ENCODE data around the gene CCL11. TPM values are rescaled to one million over a fixed set of nuclear protein-coding genes. Genes with fewer than 3 reads are reported as not detected.

The CCL11 gene
- total RNA-seq, 2 experiments from 2014 or later, result not detected

GRCh38 chr17:34283571-34283970, 2.0 kb upstream of the CCL11 start:
- Mint-ChIP-seq H3K9me3 (no peaks in the 10 kb centered on the region), H3K36me3 (no peaks in the 10 kb centered on the region), H3K4me1 (no peaks in the 10 kb centered on the region), H3K27me3 (peaks cover 35% of the 10 kb centered on the region), H3K27ac (no peak overlapping the region), H3K4me3 (no peak overlapping the region)
- DNase-seq, result no peak

DNA sequence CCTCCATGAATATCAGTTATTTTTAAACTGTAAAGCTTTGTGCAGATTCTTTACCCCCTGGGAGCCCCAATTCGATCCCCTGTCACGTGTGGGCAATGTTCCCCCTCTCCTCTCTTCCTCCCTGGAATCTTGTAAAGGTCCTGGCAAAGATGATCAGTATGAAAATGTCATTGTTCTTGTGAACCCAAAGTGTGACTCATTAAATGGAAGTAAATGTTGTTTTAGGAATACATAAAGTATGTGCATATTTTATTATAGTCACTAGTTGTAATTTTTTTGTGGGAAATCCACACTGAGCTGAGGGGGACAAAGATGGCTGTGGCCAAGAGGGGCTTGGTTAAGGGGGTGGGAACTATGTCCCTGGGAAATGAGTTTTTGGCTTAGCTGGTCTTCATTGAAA, 2.3 kb downstream of the CCL11 start:
- Mint-ChIP-seq H3K4me1 (no peaks in the 10 kb centered on the region), H3K36me3 (no peaks in the 10 kb centered on the region), H3K9me3 (no peaks in the 10 kb centered on the region), H3K27ac (no peak overlapping the region), H3K27me3 (peaks cover 8% of the 10 kb centered on the region), H3K4me3 (no peak overlapping the region)
- DNase-seq, result no peak

DNA sequence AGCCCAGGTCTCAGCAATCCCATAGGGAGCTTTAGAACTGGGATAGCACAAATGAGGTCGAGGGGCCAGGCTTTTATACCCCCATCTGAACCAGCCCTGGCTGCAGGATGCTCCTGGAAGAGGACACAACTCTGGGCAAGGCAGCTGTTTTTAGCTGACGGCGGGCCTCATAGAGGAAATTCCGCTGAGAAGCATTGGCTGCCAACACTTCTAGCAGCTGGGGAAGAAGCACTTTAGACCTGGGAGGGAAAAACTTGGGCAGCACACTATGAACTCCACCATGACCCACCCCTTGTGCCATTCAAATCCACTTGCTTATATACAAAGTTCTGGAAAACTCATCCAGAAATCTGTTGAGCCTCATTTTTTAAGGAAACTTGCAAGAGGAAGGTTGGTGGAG, 5.0 kb downstream of the CCL11 start:
- Mint-ChIP-seq H3K27ac (no peak overlapping the region), H3K27me3 (peaks cover 5% of the 10 kb centered on the region), H3K36me3 (no peaks in the 10 kb centered on the region), H3K9me3 (no peaks in the 10 kb centered on the region), H3K4me1 (no peaks in the 10 kb centered on the region), H3K4me3 (no peak overlapping the region)
- DNase-seq, result no peak

DNA sequence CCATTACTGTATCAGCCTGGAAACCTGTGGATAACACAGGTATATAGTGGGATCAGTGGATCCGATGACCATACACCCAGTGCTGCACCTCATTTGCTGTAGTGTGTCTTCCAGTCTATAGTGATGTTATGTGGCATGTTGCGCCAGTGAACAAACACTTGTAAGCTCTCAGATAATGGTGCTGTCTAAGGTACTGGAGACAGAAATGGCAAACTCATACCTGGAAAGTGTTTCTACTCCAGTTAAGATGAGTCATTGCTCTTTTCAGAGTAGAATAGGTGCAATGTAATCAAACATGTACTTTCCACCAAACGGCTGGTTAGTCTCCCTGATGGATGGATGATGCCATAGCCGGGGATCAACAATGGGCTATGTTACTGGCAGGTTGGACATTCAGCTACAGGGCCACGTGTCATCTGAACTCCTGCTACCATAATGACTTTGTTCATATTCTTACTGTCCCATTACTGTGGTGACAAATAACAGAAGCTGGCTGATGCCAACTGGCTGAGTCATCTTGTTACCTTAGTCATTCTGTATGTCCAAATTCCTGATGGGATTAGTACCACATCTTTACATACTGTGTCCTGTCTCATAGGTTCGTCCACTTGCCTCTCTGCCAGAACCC, 6.3 kb downstream of the CCL11 start:
- Mint-ChIP-seq H3K27me3 (no peaks in the 10 kb centered on the region), H3K4me1 (no peaks in the 10 kb centered on the region), H3K27ac (no peak overlapping the region), H3K4me3 (no peak overlapping the region), H3K36me3 (no peaks in the 10 kb centered on the region), H3K9me3 (no peaks in the 10 kb centered on the region)
- no peak for DNase-seq

DNA sequence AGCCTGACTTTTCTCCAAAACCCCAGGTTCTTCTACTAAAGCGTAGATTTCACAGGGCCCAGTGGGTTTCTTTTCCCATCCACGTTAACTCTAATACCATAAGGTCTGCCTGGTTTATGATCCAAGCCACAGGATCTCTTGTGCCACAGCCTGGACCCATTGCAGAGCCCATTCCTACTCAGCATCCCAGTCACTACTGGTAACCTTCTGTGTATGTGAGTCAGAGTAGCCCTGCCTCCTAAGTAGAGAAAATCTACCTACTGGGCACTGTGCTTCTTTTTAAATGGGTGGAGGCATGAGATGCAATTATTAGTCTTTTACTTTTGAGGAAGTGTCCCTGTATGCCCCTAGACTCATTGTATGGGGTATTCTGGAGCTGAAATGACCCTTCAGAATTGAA, 13.5 kb downstream of the CCL11 start:
- peaks cover 2% of the 10 kb centered on the region for H3K4me1 Mint-ChIP-seq
- peaks cover 25% of the 10 kb centered on the region for H3K27me3 Mint-ChIP-seq
- no peak overlapping the region for H3K4me3 Mint-ChIP-seq
- no peak overlapping the region for H3K27ac Mint-ChIP-seq
- no peaks in the 10 kb centered on the region for H3K36me3 Mint-ChIP-seq
- no peaks in the 10 kb centered on the region for H3K9me3 Mint-ChIP-seq
- DNase-seq, result no peak

- no peak for DNase-seq
- H3K27me3 Mint-ChIP-seq, result peaks cover 25% of the 10 kb centered on the region
- H3K36me3 Mint-ChIP-seq, result no peaks in the 10 kb centered on the region
- H3K27ac Mint-ChIP-seq, result no peak overlapping the region
- H3K4me3 Mint-ChIP-seq, result no peak overlapping the region
- peaks cover 2% of the 10 kb centered on the region for H3K4me1 Mint-ChIP-seq
- H3K9me3 Mint-ChIP-seq, result no peaks in the 10 kb centered on the region
Observed at GRCh38 chr17:34299956-34300577, 14.5 kb downstream of the CCL11 start.

DNA sequence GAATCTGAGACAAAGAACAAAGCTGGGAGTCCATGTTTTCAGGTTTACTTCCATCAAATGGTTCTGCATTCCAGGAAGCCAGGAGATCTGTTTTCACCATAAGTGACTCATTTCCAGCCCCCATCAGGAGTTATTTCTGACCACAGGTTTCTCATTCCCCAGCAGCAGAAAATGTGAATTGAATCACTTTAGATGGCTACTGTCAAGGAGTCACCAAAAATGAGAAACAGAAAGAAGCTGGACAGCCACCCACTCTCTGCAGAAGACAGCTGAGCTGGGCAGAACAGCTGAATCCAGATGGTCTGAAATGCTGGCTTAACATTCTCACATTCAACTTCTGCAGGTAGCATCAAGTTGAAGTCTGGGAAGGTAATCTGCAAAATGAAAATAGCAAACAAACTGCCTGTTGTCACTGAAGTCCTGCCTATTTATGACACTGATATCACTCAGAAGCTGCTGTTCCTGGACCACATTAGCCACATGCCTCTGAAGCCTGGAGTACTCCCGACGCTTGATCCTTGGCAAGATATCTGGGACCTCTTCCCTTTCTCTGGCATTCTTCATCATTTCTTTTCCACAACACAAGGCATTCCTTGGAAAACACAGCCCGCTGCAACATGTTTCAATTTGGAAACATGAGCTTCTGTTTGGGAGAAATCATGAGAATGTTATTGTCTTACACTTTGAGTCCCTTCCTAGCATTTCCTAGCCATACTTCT, 15.3 kb downstream of the CCL11 start:
- H3K4me3 Mint-ChIP-seq, result no peak overlapping the region
- no peak for DNase-seq
- H3K27me3 Mint-ChIP-seq, result peaks cover 25% of the 10 kb centered on the region
- H3K36me3 Mint-ChIP-seq, result no peaks in the 10 kb centered on the region
- no peaks in the 10 kb centered on the region for H3K9me3 Mint-ChIP-seq
- H3K4me1 Mint-ChIP-seq, result peaks cover 2% of the 10 kb centered on the region
- H3K27ac Mint-ChIP-seq, result no peak overlapping the region

DNA sequence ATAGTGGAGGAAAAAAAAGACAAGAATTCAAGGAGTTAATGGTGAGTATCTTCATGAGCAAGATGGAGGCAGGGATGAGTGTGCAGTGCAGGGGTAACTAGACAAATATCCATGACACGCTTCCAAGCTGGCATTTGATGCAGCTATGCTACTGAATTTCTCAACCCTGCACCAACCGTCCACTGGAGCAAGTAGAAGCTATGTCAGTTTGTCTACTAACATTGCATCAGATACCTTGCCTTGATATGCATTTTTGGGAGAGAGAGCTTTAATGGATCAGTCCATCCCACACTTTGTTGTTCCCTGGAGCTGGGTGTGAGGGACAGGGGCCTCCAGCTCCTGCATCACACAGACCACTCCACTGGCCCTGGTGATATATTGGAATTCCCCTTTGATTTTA, 16.4 kb downstream of the CCL11 start:
- H3K27ac Mint-ChIP-seq, result no peak overlapping the region
- peaks cover 25% of the 10 kb centered on the region for H3K27me3 Mint-ChIP-seq
- H3K9me3 Mint-ChIP-seq, result no peaks in the 10 kb centered on the region
- no peak for DNase-seq
- H3K4me1 Mint-ChIP-seq, result peaks cover 4% of the 10 kb centered on the region
- H3K36me3 Mint-ChIP-seq, result no peaks in the 10 kb centered on the region
- H3K4me3 Mint-ChIP-seq, result no peak overlapping the region

GRCh38 chr17:34302636-34303035, 17.1 kb downstream of the CCL11 start:
- H3K36me3 Mint-ChIP-seq, result no peaks in the 10 kb centered on the region
- peaks cover 10% of the 10 kb centered on the region for H3K4me1 Mint-ChIP-seq

GRCh38 chr17:34303606-34304005, 18.1 kb downstream of the CCL11 start:
- Mint-ChIP-seq H3K4me3 (no peak overlapping the region), H3K4me1 (peaks cover 10% of the 10 kb centered on the region), H3K27me3 (peaks cover 20% of the 10 kb centered on the region), H3K27ac (no peak overlapping the region), H3K9me3 (no peaks in the 10 kb centered on the region), H3K36me3 (no peaks in the 10 kb centered on the region)
- DNase-seq, result no peak

More at GRCh38 chr17:34302636-34303035, 17.1 kb downstream of the CCL11 start:
- peaks cover 25% of the 10 kb centered on the region for H3K27me3 Mint-ChIP-seq
- DNase-seq, result no peak
- H3K4me3 Mint-ChIP-seq, result no peak overlapping the region
- no peak overlapping the region for H3K27ac Mint-ChIP-seq
- no peaks in the 10 kb centered on the region for H3K9me3 Mint-ChIP-seq

- no peak overlapping the region for H3K27ac Mint-ChIP-seq
- H3K4me3 Mint-ChIP-seq, result no peak overlapping the region
- DNase-seq, result no peak
- H3K36me3 Mint-ChIP-seq, result no peaks in the 10 kb centered on the region
- H3K4me1 Mint-ChIP-seq, result peaks cover 10% of the 10 kb centered on the region
- no peaks in the 10 kb centered on the region for H3K9me3 Mint-ChIP-seq
- peaks cover 5% of the 10 kb centered on the region for H3K27me3 Mint-ChIP-seq
Observed at GRCh38 chr17:34305061-34305460, 19.5 kb downstream of the CCL11 start.

- H3K36me3 Mint-ChIP-seq, result no peaks in the 10 kb centered on the region
- DNase-seq, result no peak
- H3K9me3 Mint-ChIP-seq, result no peaks in the 10 kb centered on the region
- no peak overlapping the region for H3K4me3 Mint-ChIP-seq
- H3K4me1 Mint-ChIP-seq, result peaks cover 8% of the 10 kb centered on the region
- H3K27ac Mint-ChIP-seq, result no peak overlapping the region
- peaks cover 5% of the 10 kb centered on the region for H3K27me3 Mint-ChIP-seq
Observed at GRCh38 chr17:34305606-34306005, 20.1 kb downstream of the CCL11 start.

- Mint-ChIP-seq H3K4me1 (peaks cover 8% of the 10 kb centered on the region), H3K4me3 (no peak overlapping the region), H3K36me3 (no peaks in the 10 kb centered on the region), H3K27me3 (peaks cover 6% of the 10 kb centered on the region), H3K27ac (no peak overlapping the region), H3K9me3 (no peaks in the 10 kb centered on the region)
- no peak for DNase-seq
Observed at GRCh38 chr17:34306466-34306865, 20.9 kb downstream of the CCL11 start.

DNA sequence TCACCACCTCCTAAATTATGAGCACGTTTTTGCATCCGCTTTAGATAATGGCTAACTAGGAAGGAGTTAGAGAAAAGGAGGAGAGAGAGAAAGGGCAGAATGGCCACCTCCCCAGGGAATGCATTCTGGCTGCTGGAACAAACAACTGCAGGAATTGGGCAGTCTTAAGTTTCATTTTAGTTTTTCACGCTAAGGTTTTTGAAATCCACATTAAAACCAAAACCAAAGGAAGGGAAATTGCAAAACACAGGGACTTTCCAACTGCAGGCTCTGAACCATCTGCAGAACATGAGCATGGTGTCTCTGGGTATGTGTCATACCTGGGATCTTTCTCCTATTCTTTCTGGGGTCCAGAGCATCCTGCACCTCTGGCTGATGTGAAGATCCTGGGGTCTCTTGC, 21.6 kb downstream of the CCL11 start:
- H3K4me3 Mint-ChIP-seq, result no peak overlapping the region
- H3K4me1 Mint-ChIP-seq, result peaks cover 8% of the 10 kb centered on the region
- peaks cover 6% of the 10 kb centered on the region for H3K27me3 Mint-ChIP-seq
- no peak overlapping the region for H3K27ac Mint-ChIP-seq
- H3K9me3 Mint-ChIP-seq, result no peaks in the 10 kb centered on the region
- no peak for DNase-seq
- H3K36me3 Mint-ChIP-seq, result no peaks in the 10 kb centered on the region

- Mint-ChIP-seq H3K36me3 (no peaks in the 10 kb centered on the region), H3K27me3 (peaks cover 9% of the 10 kb centered on the region), H3K27ac (no peak overlapping the region), H3K4me1 (peaks cover 8% of the 10 kb centered on the region), H3K9me3 (no peaks in the 10 kb centered on the region), H3K4me3 (no peak overlapping the region)
- DNase-seq, result no peak
Observed at GRCh38 chr17:34308371-34308770, 22.8 kb downstream of the CCL11 start.

GRCh38 chr17:34311291-34311690, 25.7 kb downstream of the CCL11 start:
- H3K27me3 Mint-ChIP-seq, result peaks cover 18% of the 10 kb centered on the region
- no peaks in the 10 kb centered on the region for H3K9me3 Mint-ChIP-seq
- H3K27ac Mint-ChIP-seq, result no peak overlapping the region
- no peak for DNase-seq
- no peak overlapping the region for H3K4me3 Mint-ChIP-seq
- H3K4me1 Mint-ChIP-seq, result peaks cover 8% of the 10 kb centered on the region
- H3K36me3 Mint-ChIP-seq, result no peaks in the 10 kb centered on the region
